Endometrial microvascular endothelial cells (primary cell): ENCODE results near the gene SDHC. TPM values are rescaled to one million over a fixed set of nuclear protein-coding genes. Genes with fewer than 3 reads are reported as not detected.

Experiments used
- in situ Hi-C: cut with HindIII; loops from 2 replicates; pipeline ENCODE4 v1.10.0; 2017; ENCODE audit warnings: low sequenced_read_pairs, low pct_unique_long_range_greater_than_20kb; ENCODE audit errors: inconsistent ontology term
- total RNA-seq: library from RNA; depleted of rRNA; stranded (reverse); fragments of >200 nt; gene quantifications from one replicate; pipeline ENCODE4 v1.2.3, GENCODE V29; 2015; ENCODE audit errors: inconsistent ontology term

The SDHC gene, protein sequence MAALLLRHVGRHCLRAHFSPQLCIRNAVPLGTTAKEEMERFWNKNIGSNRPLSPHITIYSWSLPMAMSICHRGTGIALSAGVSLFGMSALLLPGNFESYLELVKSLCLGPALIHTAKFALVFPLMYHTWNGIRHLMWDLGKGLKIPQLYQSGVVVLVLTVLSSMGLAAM
- 71.5 TPM for total RNA-seq

DNA sequence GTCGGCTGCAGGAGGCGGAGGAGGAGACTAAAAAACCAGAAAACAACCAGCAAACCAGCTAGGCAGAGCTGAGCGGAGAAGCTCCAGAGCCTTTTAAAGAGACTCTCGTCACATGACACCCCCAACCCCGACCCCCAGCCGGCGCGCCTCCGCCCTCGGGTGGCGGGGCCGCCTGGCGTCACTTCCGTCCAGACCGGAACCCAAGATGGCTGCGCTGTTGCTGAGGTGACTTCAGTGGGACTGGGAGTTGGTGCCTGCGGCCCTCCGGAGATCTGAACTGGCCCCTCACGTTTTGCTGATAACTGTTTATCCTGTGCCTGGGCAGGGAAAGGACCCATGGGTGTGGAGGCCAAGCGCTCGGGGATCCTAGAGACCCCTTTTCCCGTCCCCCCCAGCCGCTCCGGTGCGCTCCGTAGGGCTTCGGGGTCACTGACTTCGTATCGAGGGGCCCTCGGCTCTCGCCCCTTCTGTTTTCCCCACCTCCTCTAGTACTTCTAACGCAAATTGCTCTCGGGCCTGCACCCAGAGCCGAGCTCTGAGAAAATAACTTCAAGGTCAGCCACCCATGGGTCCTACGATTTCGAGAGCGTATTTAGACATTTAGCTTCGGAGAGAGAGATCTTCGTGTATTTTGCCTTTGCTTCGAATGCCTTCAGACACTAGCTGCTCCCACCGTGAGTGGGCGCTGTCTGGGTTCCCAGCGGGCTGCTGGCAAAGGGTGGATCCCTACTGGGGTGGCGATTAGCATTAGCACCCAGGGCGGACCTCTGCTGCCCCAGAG lies at the start of gene SDHC:
TSS of gene SDHC (plus strand) at position 181 of the 781 bp plus-strand sequence. CDS start at position 206, 25 bp downstream.
- in situ Hi-C loops: no loop called here

DNA sequence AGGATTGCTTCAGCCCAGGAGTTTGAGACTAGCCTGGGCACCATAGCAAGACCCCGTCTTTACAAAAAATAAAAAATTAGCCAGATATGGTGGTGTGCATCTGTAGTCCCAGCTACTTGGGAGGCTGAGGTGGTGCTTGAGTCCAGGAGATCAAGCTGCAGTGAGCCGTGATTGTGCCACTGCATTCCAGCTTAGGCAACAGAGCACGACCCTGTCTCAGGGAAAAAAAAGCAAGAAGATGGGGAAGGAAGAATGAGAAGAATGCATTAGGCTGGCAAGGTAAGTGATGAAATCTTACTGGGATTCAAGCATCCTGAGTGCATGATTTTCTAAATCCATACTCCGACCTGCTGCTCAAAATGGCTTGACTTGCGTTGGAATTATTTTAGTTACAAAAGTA lies 48.9 kb upstream of the SDHC start:
- in situ Hi-C loops: no loop called here

DNA sequence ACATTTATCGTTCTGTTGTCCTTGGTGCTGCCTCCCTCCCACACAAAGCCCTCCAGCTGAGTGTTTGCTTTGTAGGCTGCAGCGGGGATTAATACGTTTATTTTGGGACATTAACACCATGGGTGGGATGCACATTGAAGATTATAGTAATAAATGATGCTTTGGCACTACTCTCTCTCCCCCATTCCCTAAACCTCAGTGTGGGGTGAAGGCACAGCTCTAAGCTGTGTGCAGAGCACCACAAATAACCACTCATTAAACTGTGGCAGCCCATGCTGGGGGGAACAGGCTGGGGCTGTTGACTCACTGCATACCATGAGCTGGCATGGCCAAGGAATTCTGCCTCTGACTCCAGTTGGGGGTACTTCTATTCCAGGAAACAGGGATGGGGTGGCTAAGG lies 48.0 kb upstream of the SDHC start:
- in situ Hi-C loops: no loop called here

DNA sequence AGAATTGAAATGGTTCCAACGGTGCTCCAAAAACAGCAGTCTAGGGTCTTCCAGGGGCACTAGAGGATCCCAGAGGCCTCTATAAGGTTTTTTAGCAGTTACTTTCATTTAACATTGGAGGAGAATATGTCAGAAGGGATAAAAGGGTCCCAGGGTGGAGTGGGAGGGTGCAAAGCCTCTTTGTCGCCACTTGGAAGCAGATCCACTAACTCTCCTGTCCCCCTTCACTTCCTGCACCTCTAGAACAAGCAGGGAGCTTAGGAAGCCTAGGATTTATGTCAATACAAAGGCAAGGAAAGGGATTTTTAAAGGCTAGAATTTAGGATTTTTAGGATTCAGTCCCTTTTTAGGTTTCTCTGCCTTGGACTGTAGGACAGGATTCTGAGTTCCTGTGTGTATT lies 47.3 kb upstream of the SDHC start:
- in situ Hi-C loops: no loop called here

DNA sequence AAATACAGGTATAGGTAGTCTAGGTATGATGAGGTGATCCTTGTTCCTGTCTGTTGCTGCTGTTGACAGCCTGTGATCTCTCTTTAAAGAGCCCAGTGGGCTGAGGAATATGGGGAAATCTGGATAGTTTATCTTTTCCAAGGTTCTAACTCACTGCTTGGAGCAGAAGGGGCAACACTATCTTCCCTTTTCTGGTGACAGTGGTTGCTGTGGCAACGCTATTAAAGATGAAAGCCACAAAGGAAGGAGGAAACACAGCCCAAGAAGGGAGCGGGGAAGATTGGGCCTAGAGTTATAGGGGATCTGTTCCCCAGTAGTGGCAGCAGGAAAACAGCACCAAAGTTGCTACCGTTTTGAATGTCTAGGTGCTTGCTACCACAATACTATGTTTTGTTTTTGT lies 46.9 kb upstream of the SDHC start:
- in situ Hi-C loops: no loop called here

DNA sequence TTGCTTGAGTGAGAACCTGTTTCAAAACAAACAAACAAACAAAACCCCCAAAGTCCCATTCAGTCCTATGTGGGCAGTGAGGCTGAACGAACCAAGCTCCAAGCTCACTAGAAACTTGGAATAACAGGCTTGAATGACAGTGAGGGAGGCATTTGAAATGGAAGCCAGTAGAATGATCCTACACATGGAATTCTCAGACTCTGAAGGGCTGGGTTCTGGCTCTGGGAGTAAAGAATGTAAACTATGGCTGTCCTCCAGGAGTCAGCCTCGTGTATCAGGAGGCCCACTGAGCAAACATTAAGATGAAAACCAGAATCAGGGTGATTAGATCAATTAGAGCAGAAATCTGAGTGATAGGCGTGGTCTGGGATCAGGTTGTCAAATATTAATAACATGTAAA lies 40.8 kb upstream of the SDHC start:
- in situ Hi-C loops: no loop called here

DNA sequence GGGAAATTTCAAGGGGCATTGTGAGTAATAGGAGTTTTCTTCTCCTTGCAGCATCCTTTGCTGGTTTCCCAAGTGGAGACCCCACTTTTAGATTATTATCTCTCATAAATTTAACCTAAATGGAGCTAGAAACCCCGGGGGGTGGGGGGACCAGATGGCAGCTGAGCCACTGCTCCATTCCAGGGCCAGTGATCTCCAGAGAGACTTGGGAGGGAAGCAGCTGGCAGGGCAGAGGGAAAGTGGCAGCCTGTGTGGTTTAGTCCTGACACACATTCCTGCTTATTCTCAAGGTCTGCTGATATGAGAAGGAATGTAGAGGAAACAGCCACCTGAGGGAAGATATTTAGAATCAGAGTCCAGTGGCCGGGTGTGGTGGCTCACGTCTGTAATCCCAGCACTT lies 39.3 kb upstream of the SDHC start:
- in situ Hi-C loops: no loop called here

DNA sequence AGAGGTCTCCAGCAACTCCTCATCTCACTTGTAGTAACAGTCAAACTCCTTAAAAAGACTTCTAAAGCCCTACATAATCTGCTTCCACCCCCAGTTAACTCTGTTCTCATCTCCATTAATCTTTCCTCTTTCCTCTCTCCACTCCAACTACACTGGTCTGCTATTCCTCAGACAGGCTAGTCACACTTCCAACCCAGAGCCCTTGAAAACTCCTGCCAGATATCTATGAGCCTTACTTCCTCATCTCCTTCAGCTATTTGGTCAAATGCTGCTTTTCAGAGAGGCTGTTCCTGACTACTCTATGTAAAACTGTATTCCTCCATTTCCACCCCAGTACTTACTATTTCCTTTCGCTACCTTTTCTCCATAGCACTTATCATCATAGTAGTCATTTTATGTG lies 31.2 kb upstream of the SDHC start:
- in situ Hi-C loops: no loop called here

DNA sequence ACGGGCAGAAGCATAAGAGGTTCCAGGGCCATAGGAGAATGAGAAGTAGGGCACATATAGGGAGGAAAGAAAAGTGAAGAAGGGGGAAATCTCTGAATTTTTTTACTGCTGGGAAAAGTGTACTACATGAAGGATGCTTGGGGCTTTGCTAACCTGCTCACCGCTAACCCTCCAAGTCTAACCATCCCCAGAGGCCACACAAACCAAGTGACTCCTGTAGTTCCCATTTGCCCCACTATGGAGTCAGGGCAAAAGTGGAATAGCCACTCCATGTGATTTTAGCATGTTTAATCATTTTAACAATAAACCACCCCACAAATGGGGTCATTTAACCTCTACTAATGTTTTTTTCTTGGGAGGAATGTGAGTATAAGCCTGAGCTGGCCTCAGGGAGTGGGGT lies 29.1 kb upstream of the SDHC start:
- in situ Hi-C loops: no loop called here

DNA sequence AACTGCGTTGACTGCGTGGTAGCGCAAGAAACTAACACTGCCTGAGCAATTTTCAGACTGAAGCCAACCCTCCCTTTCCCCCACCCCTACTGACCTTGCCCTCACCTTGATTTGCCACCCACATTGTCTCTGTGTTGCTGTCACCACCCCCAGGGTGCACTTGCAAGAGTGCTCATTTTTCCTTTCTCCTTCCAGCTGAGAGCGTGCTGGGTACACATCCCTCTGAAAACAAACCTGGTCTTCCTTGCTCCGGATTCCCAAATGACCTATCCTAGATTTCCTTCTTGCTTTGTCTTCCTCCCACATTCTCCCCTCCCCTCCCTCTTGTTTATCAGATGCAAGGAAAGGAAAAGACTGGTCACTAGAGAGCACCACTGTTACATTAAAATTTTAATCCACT lies 28.7 kb upstream of the SDHC start:
- in situ Hi-C loops: no loop called here

DNA sequence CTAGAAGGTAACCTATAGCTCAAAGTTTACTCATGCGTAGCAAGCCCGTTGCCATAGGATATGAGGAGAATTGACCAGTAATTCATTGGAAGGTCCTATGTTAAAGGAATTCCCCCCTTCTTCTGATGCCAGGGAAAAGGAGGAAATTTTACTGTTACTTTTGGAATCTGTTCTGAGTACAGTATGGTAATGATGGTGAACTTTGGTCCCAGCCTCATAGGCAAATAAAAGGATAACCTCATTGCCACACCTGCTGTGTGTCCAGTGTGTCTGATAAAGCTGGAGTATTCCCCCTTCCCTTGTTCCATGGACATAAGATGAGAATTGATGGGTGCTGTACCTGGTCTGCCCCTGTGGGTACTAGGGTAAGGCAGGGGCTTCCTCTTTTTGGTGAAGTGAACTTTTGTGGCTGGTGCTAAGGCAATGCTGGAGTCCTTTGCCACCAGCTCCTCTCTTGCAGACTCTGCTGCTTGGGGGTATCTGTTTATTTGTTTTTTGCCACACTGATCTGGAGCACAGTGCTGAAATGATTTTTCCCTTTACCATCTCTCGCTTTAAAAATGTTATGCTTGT lies 26.6 kb upstream of the SDHC start:
- in situ Hi-C loops: no loop called here

DNA sequence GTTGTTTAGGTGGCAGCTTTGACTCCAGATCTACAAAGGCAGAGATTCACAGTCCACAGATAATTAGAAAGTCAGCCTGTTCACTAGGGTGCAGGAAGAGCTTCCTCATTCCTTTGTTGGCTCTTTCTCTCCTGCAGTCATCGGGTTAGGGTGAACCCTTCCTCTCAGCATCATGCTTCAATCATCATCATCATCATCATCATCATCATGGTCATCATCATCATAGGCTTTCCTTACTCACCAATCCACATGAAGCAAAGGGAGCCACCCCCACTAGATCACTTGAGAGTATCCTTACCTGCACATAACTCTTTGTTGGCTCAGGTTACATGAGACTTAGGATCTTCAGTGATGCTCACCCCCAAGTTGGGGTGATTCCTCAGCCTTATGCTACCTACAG lies 23.4 kb upstream of the SDHC start:
- in situ Hi-C loops: no loop called here

DNA sequence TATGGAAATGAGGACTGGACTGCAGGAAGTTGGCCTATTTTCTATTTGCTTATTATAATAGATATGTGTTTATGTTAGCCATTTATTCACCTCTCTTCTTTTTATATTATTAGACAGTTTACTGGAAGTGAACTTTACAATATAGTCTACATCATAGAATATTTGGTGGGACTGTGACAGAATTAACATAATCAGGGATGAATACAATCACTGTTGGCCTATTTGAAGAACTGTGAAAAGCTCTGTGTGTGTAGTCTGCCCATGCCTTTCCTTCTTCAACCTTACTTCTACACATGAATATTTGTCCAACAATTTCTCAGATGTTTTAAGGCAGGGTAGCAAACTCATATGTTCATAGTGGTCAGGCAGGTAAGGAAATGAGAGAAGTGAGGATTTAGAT lies 16.8 kb upstream of the SDHC start:
- in situ Hi-C loops: no loop called here

DNA sequence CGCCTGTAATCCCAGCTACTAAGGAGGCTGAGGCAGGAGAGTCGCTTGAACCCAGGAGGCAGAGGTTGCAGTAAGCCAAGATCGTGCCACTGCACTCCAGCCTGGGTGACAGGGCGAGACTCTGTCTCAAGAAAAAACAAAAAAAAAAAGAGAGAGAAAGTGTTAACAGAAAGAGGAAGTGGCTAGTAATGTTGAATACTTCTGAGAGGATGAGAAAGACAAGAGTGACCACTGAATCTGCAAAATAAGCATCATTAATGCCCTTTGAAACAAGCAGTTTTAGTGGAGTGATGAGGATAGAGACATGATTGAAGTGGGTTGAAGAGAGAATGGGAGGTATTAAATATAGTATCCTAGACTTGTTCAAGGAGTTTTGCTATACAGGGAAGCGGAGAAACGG lies 16.1 kb upstream of the SDHC start:
- in situ Hi-C loops: no loop called here

DNA sequence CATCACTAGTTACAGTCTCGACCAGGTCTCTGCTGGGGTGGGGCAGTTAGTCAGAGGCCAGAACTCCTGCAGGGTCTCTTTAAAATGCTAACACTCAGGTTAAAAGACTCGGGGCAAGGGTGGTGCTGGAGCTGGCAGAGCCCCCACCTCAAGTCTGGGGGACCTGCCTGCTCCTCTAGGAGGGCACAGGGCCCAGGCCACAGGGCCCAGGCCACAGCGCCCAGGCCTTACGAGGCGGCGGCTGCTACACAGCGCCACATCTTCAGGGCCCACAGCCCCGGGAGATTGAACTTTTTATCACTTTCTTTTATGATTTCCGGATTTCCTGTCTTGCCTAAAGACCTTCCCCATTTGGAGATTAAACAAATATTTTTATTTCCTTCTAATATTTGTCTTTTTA lies 14.8 kb upstream of the SDHC start:
- in situ Hi-C loops: no loop called here

DNA sequence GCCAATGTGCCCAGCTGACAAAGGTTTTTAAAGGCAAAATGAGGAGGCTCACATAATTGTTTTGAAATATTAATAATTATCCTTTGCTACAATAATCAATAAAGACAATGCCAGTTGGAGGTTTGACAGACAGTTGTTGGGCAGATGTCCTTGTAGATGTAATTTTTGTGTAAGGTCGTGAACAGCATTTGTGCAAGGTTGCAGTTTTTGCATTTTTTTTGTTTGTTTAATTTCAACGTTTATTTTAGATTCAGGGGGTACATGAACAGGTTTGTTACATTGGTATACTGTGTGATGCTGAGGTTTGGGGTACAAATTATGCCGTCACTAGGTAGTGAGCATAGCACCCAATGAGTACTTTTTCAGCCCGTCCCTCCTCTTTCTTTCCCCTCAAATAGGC lies 13.7 kb upstream of the SDHC start:
- in situ Hi-C loops: loop anchor here (10.0 kb wide), 1 partner anchor 74 kb away; no protein-coding TSS in a partner anchor

DNA sequence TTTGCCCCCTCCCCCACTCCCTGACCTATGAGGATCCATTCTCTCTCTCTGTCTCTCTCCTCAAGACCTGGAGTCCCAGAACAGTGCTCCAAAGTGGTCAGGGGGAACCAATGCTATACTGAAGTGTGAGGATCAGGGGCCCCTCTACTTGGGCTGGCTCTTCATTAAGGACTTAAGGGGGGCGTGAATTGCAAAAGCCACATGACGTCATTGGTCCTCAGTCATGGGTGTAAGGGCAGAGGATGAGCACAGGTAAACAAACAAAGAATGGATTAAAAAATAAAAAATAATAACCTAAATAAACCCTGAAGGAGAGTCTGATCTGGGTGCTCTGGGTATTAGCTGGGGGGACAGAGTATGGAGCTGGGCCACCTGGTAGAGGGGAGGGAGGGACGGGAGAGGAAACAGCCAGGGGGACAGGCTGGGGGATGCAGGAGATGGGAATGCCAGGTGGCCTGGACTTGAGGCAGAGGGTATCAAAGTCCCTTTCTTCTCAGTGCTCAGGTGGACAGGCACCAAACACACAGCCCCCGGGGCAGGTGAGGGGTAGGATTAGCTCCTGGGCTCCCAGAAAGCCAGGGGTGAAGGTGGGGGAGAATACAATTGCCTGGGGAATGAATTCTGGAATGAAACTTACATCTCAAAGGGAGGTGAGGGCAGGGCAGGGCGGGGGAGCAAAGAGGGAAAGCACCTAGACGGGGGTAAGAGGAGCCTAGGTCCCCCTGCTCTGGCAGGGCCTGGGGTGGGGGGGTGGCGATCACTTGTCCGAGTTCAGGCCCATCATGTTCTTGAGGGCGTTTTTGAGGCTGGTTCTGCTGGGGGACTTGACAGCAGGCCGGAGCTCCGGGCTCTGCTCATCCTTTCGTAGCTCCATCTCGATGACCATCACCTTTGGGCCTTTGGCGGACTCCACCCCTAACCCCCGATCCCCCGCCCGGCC lies 9.0 kb upstream of the SDHC start:
- in situ Hi-C loops: loop anchor here (10.0 kb wide), 1 partner anchor 70 kb away; no protein-coding TSS in a partner anchor

DNA sequence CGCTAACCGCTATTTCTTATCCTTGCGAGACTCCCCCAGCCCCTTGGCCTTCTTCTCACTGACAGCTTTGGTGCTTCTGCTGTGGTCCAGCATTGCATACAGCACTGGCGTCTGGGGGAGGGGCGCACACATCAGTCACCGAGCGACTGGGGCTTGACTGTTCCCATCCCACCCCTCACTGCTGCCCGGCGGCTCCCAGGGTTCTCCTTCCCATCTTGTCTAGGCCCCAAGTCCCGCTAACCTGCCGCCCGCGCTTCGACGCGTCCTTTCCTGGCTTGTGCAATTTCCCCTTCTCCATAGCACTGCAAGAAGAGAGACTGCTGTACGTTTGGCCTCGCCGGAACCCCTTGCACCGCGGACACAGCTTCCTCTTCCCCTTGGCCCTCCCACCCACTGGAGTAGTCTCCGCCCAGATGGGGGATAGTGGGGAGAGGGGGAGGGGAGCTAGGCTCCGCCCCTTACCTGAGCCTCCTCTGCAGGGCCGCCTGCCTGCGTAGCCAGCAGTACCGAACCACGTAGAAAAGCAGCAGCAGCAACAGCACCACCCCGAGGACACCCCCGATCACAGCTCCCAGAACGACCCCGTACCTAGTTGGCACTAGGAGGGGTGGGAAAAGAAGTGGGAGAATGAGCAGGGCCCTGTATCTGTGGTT lies 8.2 kb upstream of the SDHC start:
- in situ Hi-C loops: loop anchor here (10.0 kb wide), 1 partner anchor 69 kb away; no protein-coding TSS in a partner anchor
